ENCODE results near the gene C1D.
"Not testable (repeated sequence)": the region's sequence is repeated elsewhere in the genome, so short reads cannot be mapped to it uniquely, and the experiment has no call there.

C1D gene, protein sequence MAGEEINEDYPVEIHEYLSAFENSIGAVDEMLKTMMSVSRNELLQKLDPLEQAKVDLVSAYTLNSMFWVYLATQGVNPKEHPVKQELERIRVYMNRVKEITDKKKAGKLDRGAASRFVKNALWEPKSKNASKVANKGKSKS

GRCh38 chr2:68062680-68063387, at the start of gene C1D:
Gene C1D, minus strand, starts transcription at chr2:68063004. Its CDS starts 15,694 bp downstream, at chr2:68047310.
- peak; percentile 95 for DNase-seq

GRCh38 chr2:68110102-68110501, 47.3 kb upstream of the C1D start:
- DNase-seq, result no peak

DNA sequence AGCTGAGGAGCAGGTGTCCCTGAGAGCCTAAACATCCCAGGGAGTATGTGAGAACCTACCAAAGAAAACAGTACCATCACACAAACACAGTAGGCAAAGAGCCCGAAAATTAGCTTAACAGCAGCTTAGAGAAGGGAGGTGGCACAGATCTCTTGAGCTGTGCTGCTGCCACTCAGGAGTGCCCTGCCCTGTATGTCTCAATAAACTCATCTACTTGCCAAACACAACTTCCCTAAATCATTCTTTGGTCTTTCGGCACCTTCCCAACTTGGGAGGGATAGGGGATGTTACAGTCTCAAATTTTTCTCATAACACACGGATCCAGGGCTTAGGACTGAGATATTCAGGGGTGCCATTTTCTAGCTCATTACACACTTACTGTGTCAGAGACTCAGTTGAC, 45.3 kb upstream of the C1D start:
- DNase-seq, result no peak

DNA sequence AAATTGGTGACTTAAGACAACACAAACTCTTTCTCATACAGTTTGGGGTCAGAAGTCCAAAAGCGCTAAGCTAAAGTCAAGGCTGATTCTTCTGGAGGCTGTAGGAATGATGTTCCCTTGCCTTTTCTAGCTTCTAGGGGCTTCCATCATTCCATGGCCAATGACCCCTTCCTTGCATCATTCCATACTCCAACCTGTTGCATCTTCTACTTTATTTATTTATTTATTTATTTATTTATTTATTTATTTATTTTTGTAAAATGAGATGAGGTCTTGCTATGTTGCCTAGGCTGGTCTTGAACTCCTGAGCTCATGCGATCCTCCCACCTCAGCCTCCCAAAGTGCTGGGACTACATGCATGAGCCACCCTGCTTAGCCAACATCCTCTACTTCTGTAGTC, 44.7 kb upstream of the C1D start:
- DNase-seq, result no peak

- DNase-seq, result no peak
These were observed 41.5 kb upstream of the C1D start for GRCh38 chr2:68104111-68104835.

- DNase-seq, result no peak
These were observed 40.9 kb upstream of the C1D start for GRCh38 chr2:68103709-68104055.

- no peak for DNase-seq
These were observed 40.4 kb upstream of the C1D start for GRCh38 chr2:68103030-68103708.

DNA sequence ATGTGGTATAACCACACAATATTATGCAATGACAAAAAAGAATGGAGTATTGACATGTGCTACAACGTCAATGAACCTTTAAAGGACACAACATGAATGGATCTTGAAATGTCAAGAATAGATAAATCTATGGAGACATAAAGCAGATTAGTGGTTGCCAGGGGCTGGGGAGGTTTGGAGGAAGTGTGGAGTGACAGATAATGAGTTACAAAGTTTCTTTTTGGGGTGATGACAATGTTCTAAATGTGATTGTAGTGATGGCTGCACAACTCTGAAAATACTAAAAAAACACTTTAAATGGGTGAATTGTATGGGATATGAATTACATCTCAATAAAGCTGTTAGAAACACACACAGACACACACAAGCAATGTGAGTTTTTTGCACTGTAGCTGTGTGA, 37.4 kb upstream of the C1D start:
- DNase-seq, result no peak

- DNase-seq, result no peak
These were observed 36.5 kb upstream of the C1D start for GRCh38 chr2:68099260-68099659.

DNA sequence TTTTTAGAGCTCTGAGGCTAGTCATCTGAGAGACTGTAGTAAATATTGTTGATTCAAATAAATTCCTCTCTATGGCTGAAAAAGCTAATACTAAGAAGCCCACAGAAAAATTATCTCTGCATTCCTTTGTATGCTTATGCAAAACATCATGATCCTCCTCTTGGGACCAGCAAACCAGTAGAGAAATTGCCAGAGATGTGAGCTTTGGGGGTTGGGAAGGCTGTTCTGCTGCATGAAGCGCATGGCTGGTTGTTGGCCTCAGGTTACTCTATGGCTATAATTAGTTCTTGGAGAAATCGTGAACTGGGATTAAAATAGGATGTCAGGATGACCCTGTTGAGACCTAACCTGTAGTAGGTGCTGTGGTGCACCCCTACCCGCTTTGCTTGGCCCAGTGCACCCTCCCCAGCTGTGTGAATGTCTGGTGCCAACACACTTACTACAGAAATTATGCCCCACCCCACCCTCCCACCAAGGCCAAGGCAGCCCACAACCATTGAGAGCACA, 35.5 kb upstream of the C1D start:
- DNase-seq, result no peak

- no peak for DNase-seq
These were observed 31.3 kb upstream of the C1D start for GRCh38 chr2:68094111-68094510.

- no peak for DNase-seq
These were observed 30.8 kb upstream of the C1D start for GRCh38 chr2:68093634-68094033.

DNA sequence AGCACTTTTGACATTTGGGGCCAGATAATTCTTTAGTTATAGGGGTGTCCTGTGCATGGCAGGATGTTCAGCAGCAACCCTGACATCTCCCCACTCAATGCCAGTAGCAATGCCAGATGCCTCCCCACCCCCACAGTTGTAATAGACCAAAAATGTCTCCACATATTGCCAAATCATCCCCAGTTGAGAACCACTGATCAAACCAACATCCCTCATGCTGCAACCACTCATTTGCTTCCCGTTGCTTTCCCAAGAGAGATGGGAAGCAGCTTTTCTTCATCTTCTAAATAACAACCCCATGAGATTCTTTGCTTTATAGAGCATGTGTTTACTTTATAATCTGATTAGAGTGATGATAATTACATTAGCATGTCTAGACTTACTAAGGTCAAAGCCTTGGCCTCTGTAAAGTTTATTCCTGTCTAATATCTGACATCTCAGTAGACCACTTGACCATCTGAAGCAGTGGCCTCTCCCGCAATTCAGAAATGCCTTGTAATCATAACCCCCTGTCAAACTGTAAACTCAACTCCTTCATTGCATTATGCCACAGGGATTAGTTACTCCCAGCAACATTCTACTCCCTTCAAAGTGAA, 28.7 kb upstream of the C1D start:
- DNase-seq, result no peak

DNA sequence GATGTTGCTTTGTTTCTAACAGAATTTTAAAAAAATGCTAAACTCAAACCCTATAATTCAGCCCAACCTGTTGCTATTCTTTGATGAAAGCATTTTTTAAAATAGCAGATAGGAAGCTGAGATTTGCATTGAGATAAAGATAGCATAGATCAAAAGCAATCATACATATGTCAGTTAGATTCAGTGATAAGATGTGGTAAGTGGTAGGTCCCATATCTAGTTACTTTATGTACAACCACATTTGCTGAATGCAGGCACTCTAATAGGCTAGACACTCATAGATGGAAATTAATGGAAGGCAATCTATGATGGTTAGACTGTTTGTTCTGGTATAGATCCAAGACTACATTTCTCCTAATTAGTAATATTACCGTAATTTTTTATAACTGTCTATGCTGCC, 27.2 kb upstream of the C1D start:
- DNase-seq, result no peak

DNA sequence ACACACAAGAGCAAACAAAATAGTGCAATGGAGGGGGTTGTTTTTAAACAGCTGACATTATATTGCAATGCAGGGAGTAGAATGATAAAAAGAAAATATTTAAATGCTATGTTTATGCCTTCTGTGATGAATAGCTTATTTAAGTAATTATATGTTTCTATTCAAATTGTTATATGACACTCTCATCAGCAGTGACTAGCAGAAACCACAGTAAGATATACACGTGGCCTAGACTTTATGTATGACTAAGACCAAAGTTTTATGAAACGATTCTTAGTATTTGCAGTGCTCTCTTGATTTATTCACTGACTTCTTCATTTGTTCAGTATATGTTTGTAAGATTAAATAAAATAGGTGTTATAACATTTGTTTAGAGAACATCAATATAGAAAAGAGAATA, 26.1 kb upstream of the C1D start:
- no peak for DNase-seq

DNA sequence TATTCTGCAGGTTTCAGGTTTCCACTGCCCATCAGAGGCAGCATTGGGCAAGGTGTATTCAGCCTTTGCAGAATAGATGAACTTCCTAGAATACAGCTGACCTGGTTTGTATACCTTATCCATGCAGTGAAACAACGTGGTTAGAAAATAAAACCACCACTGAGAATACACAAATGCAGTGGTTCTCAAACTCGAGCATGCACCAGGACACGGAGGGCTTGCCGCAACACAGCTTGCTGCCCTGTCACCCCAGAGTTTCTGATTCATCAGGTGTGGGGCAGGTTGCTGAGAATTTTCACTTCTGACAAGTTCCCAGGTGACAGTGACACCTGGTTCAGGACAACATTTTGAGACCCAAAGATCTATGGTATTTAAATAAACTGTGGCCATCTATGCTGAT, 23.4 kb upstream of the C1D start:
- DNase-seq, result no peak

DNA sequence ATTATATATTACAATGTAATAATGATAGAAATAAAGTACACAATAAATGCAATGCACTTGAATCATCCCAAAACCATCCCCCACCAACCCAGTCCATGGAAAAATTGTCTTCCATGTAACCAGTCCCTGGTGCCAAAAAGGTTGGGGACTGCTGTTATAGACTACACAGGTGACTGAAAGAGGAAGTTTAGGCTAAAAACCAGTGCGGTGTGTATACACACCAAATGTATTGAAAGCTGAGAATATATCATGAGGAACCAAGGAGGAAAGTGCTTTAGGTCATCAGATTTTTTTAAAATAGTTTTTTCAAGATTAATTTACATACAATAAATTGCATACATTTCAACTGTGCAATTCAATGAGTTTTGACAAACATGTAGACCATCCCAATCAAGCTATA, 20.5 kb upstream of the C1D start:
- no peak for DNase-seq

DNA sequence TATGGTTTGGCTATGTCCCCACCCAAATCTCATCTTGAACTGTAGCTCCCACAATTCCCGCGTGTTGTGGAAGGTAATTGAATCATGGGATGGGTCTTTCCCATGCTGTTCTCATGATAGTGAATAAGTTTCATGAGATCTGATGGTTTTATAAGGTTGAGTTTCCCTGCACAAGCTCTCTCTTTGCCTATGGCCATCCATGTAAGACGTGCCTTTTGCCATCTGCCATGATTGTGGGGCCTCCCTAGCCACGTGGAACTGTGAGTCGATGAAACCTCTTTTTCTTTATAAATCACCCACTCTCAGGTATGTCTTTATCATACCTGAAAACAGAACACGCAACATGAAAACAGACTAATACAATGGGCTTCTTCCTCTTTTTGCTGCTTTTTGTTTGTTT, 11.2 kb upstream of the C1D start:
- DNase-seq, result no peak

- DNase-seq, result not testable (repeated sequence)
These were observed 1.2 kb upstream of the C1D start for GRCh38 chr2:68063797-68064646.

DNA sequence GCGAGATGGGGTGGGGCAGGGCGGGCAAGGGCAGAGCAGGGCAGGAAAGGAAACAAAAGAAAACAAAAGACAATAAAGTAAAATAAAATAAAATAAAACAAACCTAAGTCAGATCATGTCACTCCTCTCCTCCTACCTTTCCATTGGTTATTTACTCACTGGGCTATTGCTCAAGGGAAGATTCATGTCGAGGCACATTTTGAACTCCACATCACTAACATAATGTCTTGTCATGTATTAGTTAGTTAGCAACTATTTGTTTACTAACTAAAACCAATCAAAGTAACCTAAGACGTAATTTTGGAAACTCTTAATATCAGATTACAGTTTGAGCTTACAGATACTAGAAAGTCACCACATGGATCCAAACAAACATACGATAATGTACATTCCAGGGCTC, 2.2 kb downstream of the C1D start:
- no peak for DNase-seq

DNA sequence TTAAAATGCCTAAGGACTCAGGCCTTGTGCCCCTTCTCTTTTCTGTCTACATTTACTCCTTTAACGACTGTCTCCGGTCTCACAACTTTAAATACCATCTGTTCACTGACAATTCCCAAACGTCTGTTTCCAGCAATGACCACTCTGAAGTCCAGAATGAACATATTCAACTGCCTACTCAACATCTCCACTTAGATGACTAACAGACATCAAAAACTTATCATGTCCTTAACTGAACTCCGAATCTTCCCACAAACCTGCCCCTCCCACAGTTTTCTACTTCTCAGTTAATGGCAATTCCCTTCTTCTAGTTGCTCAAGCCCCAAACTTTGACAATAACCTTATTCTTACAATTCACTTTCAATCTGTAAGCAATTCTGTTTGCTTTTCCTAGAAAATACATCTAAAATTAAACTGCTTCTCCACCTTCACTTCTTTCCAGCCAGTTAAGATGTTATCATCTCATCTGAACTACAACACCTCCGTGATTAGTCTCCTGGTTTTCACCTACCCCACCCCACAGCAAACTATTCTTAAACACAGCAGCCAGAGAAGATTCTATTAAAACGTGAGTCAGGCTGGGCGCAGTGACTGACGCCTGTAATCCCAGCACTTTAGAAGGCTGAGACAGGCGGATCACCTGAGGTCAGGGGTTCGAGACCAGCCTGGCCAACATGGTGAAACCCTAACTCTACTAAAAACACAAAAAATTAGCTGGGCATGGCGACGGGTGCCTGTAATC, 2.8 kb downstream of the C1D start:
- DNase-seq, result no peak

All from activated T-cell treated with anti-CD3 and anti-CD28 coated beads for 4 hours (primary cell).